NCI-H1694 treated with DMSO at 0.1 percent for 48 hours (cell line): ENCODE measurements around the gene MAD1L1.
"Not testable (repeated sequence)": the region's sequence is repeated elsewhere in the genome, so short reads cannot be mapped to it uniquely, and the experiment has no call there.

Experiments used
- DNase-seq: peaks from one replicate; lab custom pipeline; 2025; lab: John Stamatoyannopoulos, UW

The MAD1L1 gene

DNA sequence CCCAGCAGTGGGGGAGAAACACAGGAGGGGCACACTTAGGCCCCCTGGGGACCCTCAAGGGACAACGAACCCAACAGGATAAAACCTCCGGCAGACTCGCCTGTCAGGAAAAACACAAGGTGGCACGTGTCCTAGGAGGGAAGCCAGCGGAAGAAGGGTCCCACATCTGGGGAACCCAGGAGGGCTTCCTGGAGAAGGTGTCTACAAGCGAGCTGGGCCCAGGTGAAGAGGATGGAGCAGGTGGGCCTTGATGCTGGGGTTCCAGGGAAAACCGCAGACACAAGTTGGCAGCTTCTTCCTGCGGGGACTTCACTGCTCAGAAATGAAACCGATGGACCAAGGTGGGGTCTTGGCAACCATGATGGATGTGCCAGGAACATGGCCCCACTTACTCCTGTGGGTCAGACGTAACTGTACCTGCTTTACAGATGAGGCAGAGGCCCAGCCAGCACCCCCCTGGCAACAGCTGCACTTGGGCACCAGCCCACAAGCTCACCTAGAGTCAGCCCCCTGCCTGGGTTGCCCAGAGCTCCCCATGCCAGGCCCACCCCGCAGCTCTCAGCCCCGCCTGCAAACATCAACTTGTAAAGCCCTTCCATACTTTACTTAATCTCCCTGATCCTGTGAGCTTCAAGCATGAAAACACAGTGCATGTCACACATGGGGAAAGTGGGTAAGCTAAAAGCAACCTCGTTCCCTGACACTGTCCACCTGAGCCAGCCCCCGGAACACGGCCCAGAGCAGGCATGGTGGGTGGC lies 337.7 kb downstream of the MAD1L1 start:
- DNase-seq: no peak

DNA sequence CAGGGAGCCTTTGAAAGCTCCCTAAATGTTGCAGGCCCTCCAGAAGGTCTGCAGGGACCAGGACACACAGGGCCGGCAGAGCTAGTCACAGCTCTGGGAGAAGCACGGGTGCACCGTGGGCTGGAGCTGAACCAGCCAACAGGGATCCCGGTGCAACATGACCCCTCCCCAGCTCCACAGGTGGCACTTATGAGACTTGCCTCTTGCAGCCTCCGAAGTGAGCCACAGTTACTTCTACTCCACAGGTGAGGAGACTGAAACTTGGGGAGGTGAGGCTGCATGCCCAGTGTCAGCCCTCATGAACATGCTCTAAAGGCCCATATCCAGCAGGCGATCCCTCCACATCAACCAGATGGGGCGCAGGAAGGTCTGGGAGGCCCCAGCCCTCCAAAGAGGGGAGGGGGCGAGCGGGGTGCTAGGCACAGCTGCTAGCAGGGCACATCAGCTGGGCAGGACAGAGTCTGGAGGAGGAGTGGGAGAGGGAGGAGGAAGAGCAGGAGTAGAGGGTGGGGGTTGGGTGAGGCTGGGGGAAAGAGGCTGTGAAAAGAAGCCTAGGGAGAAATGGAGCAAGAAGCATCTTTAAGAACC lies 338.3 kb downstream of the MAD1L1 start:
- no peak for DNase-seq

DNA sequence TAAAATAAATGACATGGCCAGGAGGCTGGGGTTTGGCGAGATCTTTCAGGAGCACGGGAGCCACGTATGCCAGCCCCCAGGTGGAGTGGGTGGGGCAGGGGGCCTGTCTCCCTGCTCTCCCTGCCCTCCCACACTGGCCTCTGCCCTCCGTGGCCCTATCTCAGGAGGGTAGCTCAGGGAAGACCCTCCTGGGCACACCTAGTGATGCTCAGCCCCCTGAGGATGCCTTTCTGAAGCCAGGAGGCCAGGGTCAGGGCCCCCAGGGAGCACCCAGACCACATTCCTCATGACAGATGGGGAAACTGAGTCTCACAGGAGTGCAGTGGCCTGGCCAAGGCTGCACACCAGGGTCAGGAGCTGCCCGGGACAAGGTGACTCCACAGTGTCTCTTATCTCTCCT lies 339.3 kb downstream of the MAD1L1 start:
- DNase-seq: no peak

DNA sequence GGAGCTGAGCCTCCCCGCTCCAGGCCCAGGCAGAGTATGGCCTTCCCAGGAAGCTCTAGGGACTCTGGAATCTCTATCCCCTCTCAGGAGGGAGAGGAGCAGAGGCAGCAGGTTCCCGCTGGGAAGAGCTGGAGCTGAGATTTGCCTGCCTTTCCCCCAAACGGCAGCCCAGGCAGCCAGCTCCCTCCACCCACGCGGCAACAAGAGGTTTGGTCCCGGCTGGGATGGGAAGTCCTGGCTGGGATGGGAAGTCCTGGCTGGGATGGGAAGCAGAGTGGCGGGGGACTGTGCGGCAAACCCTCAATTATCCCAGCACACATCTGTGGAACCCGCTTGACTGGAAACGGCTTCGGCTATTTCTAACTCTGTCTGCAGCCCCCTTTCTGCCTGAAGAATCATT lies 339.7 kb downstream of the MAD1L1 start:
- no peak for DNase-seq

DNA sequence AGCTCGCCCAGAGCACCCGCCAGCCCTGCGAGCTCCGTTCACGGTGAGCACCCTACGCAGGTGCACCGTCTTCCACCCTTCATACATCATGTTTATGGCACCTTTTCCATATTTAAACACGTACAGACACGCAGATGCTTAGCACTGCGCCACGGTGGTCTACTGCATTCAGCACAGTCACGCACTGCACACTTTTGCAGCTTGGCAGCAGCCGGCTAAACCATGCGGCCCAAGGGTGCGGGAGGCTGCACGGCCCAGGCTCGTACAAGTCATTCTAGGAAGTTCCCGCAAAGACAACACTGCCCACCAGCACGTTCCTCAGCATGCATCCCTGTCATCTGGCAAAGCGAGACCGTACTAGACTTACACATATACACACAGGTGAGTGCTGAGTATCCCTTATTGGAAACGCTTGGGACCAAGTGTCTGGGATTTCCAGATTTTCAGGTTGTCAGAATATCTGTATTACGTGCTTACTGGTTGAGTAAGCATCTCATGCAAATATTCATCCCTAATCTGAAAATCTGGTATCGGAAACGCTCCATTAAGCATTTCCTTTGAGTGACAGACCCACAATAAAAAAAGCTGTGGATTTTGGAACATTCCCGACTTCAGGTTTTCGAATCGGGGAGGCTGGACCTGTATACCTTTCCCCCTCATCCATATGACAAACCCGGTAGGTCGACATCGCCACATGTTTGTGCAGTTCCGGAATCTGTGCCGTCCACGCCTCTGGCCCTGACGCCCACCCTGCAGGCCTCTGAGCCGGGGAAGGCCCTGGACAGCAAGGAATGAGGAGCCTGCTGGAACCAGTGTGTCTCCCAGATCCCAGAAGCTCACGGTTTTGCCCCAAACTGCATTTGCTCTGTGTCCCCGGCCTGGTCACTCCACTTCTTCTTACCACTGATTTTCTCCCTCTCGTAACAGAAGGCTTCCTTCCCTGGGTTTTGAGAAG lies 340.5 kb downstream of the MAD1L1 start:
- no peak for DNase-seq

DNA sequence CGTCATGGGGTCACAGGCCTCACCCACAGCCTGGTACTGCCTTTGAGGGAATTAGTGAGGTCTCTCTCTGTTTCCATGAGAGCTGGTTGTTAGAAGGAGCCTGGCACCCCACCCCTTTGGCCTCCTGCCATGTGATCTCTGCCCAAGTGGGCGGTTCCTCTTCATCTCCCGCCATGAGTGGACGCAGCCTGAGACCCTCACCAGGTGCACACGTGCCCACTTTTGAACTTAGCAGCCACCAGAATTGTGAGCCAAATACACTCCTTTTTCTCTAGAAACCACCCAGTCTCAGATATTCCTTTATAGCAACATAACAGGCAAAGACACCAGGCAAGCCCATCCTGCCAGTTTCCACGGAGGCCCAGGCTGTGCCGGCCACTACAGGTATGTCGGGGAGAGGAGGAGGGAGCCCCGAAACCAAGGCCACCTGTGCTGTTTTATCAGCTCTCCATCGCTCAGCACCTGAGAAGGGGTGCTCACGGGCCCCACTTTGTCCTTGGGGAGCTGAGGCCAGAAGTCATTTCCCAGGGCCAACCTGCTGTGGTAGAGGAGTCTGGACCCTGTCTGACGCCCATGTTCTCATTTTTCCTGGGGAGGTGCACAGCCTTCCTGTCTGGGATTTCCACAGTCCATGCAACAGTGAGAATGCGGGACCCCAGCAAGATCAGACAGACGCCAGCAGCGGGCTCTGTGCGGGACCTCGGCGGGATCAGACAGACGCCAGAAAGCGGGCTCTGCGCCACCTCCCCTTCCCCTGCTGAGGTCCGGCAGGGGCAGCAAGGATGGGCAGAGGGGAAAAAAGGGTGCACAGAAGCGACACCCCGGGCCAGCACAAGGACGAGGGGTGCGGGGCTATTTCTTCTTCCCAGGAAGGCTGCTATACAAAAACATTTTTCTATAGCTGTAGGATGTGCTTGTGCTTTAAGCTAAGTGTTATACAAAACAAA lies 342.2 kb downstream of the MAD1L1 start:
- DNase-seq: no peak

DNA sequence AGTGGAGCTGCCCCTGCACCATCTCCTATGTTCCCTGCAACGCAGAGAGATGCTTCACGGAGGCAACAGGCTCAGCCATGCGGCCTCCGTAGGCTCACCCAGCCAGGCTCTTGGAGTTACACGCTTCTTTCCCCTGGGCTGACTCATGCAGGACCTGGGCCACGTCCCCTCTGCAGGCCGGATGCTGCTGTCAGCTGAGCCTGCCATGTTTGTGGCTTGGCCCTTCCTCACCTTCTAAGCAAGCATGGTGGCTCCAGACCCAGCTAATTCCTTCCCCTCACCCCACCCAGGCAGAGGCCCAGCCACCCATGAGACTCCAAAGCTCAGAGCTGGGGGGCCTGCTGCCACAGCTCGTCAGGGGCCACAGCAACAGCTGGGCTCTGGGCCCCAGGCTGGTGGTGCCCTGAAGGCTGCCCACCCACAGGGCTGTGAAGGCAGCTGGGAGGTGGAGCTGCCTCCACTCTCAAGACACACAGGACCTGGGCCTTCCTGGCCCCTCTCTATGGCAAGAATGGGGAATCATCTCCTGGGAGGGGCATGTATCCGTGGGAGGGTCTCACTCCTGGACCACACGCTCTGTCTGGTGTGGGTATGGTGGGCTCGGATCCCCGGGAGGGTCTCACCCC lies 343.1 kb downstream of the MAD1L1 start:
- DNase-seq: no peak

DNA sequence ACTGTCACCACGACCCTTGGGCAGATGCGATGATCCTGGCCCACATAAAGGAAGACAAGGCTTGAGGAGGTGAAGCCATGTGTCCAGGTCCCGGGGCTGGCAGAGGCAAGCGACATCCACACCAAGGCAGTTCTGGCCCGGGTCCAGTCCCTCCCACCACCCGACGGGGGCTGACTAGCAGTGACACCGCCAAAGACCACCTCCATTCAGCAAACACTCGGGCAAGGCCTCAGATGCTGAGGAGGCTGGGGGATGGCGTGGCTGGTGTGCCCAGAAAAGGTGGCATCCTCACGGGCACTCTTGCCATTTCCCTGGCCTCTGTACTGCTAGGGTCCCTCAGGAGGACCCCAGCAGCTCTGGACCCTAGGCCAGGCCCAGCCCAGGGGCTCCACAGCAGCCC lies 343.7 kb downstream of the MAD1L1 start:
- no peak for DNase-seq

DNA sequence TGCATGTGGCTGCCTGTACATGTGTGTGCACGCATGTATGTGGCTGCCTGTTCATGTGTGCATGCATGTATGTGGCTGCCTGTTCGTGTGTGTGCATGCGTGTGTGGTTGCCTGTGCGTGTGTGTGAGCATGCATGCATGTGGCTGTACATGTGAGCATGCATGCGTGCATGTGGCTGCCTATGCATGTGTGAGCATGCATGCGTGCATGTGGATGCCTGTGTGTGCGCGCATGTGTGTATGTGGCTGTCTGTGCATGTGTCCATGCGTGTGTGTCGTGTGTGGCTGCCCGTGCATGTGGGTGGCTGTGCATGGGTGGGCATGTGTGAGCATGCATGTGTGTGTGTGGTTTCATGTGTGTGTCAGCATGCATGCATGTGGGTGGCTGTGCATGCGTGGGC lies 344.3 kb downstream of the MAD1L1 start:
- DNase-seq: no peak

DNA sequence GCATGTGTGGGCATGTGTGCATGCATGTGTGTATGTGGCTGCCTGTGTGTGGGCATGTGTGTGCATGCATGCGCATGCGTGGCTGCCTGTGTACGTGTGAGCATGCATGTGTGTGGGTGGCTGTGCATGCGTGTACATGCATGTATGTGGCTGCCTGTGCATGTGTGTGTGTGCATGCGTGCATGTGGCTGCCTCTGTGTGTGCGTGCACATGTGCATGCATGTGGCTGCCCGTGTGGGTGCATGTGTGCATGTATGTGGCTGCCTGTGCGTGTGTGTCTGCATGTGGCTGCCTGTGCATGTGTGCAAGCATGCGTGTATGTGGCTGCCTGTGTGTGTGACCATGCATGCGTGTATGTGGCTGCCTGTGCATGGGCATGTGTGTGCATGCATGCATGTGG lies 345.5 kb downstream of the MAD1L1 start:
- DNase-seq: no peak

DNA sequence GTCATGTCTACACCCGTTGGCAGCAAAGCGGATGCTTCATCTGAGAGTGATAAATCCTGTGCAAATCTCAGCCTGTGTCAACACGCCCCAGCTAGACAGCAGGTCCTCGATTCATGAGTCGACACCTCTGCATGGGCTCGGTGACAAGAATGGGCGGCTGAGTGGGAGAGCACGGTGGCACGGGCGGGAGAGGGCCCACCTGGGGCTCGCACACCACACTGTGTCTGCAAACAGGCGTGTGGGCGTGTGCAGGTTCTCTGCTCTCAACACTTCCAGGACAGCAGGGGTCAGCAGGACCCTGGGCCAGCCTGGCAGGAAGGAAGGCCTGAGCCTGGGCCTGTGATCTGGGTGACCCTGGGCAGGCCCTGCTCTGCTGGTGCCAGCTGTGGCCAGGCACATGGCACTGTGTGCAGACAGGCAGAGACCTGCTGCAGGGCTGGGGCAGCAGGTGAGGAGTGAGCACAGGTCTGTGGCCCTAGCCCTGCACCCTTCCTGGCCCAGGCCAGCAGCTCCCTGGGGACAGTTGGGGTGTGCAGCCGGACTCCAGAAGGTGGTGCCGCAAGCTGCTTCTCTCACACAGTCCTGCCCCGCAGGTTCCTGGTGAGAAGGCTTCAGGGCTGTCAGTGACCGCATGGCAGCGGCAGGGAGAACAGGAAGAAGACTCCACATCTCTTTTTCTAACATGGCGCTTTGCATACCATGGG lies 346.2 kb downstream of the MAD1L1 start:
- DNase-seq: peak; percentile 53

DNA sequence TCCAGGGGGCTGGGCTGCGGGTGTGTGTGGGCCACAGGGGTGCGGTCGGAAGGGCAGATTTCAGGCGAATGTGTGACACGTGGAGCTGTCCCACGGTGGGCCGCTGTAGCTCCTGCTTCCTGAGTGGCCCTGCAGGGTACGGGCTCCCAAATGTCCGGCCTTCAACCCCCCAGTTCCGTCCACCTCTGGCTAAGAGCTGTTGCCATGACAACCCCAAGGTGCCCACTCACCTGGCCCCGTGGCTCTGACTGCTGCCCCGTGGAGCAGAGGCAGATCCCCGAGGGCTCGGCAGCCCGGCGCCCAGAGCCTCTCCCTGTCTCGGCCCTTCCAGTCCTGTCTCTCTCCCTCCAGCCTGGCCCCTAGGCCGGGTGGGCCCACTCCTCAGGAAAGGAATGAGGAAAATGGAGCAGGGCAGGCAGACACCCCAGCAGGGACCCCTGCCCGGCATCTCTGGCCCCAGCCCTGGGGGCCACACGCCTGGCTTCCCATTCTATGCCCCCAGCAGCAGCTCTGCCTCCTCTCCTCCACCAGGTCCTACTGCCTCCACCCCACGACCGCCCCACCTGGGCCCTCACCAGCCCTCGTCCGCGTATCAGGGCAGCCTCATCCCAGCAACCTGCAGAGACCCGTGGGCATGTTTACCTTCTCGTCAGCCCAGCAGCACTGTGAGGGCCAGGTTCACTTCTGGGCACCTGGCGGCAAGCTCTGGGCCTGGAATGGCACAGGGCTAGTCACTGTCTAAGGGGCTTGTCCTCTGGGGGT lies 347.1 kb downstream of the MAD1L1 start:
- DNase-seq: no peak

DNA sequence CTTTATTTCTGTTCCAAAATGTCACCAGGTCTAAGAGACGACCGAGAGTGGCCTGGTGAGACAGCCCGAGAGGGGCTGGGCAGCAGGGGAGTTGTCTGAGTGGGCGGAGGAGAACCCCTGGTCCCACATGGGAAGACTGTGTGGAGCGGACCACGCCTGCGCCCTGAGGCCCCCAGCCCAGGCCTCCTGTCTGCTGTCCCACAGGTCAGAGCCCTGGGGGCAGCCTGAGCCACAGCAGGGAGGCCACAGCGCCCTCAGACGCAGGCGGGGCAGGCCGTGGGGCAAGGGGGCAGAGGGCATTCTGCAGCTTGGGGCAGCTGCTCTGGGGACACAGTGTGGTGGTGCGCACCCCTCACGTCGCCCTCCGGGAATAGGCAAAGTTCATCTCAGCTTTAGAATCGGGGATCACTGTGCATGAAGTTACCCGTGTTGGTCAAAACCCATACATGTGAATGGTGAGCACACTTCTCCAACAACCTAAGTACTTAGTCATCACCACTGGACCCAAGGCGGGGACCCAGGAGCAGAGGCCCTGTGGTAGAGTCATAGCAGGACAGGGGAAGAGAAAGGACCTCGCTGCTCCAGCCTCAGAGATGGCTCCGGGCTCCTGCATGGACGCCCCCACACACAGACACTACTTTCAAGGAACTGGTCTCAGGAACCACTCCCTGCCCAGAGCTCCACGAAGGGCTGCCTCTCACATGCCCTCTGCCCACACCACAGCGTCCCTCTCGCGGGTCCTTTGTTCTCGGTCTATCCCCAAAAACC lies 348.0 kb downstream of the MAD1L1 start:
- no peak for DNase-seq

DNA sequence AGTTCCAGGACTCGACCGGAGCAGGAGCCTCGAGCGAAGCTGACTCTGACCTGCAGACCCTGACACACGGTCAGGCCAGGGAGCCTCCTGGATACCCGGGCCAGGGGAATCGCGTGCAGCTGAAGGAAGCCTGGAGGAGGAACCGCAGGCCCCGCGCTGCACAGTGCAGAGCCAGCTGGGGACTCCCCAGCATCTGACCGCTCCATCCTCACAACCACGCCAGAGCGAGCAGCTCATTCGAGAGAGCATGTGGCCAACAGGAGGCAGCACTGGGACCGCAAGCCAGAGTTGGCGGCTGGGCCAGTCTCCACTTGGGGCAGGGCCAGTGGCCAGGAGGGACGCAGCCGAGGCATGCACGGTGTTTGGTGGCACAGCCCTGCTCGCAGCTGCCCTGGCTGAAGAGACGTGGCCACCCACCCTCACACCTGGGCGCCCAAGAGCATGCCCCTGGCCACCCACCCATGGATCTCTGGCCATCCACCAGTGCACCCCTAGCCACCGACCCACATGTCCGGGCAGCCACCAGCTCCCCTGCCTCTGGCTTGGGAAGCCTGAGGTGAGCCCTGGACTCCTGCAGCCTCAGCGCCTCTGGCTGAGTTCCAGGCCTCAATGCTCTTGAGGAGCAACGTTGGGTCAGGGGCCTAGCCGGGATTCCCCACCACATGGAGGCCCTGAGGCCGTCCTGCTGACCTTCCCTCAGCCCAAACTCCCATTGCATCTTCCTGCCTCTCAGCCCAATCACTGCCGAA lies 348.7 kb downstream of the MAD1L1 start:
- no peak for DNase-seq

DNA sequence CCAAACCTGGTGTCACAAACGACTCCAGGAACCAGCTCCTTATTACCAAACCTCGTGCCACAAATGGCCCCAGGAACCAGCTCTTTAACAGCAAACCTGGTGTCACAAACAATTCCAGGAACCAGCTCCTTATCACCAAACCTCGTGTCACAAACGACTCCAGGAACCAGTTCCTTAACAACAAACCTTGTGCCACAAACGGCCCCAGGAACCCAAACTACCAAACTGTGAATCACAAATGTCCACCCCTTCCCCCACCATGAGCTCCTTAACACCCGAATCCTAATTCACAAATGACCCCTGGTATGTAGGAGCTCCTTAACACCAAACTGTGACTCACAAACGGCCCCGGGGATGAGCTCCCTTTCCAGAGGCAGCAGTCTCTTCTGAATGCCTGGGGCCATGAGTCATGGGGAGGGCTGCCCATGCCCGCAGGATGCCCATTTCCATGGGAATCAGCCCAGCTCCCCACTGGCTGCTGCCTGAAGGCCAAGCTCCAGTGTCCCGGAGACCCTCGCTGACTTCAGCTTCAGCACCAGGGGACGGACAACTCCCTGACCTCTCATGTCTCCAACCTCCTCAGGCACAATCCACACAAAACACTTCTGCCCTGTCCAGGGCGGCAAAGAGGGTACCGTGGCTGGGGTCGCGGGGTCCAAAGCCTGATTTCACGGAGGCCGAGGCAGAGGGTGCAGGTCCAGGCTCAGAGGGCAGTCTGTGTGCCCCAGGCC lies 349.5 kb downstream of the MAD1L1 start:
- no peak for DNase-seq

DNA sequence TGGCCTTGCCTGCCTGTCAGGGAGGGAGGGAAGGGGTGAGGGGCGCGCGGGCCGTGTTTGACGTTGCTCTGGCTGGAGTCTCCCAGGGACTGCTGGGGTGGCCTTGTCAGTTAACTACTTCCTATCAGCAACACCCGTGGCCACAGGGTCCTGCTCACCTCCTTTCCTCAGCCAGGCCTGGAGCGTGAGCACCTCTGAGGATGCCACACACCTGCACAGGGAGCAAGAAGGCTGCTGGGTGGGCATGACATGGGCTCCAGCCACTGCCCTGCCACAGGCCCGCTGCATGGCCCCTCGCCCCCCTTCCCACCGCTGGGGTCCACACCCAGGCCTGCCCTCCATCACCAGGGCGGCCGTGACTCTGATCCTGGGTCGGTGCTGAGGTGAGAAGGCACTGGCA lies 350.3 kb downstream of the MAD1L1 start:
- DNase-seq: no peak

DNA sequence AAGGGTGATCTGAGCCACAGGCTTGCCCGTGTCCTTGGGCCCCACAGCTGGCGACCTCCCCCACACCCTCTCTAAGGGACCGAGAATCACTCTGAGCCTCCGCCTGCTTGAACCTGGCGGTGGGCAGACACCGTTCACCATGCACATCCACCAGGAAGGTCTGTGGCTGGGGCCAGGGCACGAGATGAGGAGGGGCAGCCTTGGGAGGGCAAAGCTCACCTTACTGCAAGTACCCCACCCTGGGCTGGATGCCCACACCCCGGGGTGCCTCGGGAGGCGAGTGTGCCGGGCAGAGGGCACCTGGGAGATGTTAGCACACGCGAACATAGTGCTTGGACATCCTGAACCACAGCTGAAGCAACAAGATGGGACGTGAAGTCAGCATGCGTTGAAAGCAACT lies 350.8 kb downstream of the MAD1L1 start:
- DNase-seq: no peak

DNA sequence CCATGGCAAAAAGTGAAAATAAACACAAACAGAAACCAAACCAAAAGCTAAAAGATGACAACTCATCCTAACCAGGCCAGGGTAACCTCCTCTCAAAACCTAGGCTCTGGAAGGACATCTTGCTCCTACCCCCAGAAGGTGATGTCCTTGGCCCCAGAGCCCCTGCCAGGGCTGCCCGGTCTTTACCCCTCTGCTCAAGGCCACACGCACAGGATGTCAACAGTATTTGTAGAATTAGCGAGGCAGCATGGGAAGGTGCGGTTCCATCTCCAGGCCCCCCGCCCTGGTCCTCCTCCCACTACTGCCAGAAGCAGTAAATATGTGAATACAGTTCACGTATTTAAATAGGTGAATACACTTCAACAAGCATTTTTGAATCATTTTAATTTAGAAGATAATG lies 356.1 kb downstream of the MAD1L1 start:
- not testable (repeated sequence) for DNase-seq
